Activated CD4-positive, alpha-beta T cell treated with anti-CD3 and anti-CD28 coated beads for 1 hour (primary cell): ENCODE results near the gene SNAP29.
"Not testable (repeated sequence)": the region's sequence is repeated elsewhere in the genome, so short reads cannot be mapped to it uniquely, and the experiment has no call there.

Experiments used
- DNase-seq: peaks from one replicate; pipeline ENCODE4 v3.0.0-alpha.2; 2020

SNAP29 gene

GRCh38 chr22:20858615-20859416 is at the start of gene SNAP29, which contains the start of gene PI4KA:
TSS of gene SNAP29 (plus strand) at chr22:20859007. CDS start at chr22:20859111, 104 bp downstream.
TSS of gene PI4KA (minus strand) at chr22:20858811. CDS start at chr22:20858725, 86 bp downstream.
- peak; percentile 96 for DNase-seq

- DNase-seq: no peak
These were observed 49.1 kb upstream of the SNAP29 start for GRCh38 chr22:20809538-20810185.

- DNase-seq: no peak
These were observed 48.2 kb upstream of the SNAP29 start for GRCh38 chr22:20810645-20811044.

GRCh38 chr22:20811171-20811570 is 47.6 kb upstream of the SNAP29 start:
- DNase-seq: no peak

GRCh38 chr22:20811971-20812660 is 46.7 kb upstream of the SNAP29 start:
- DNase-seq: no peak

GRCh38 chr22:20813056-20813455 is 45.8 kb upstream of the SNAP29 start:
- DNase-seq: no peak

GRCh38 chr22:20814221-20814808 is 44.5 kb upstream of the SNAP29 start:
- DNase-seq: no peak

- no peak for DNase-seq
These were observed 43.2 kb upstream of the SNAP29 start for GRCh38 chr22:20815477-20816050.

- DNase-seq: no peak
These were observed 42.2 kb upstream of the SNAP29 start for GRCh38 chr22:20816559-20816958.

- no peak for DNase-seq
These were observed 40.3 kb upstream of the SNAP29 start for GRCh38 chr22:20818471-20818870.

GRCh38 chr22:20819471-20819870 is 39.3 kb upstream of the SNAP29 start:
- DNase-seq: no peak

GRCh38 chr22:20821717-20822239 is 37.0 kb upstream of the SNAP29 start:
- not testable (repeated sequence) for DNase-seq

GRCh38 chr22:20822240-20822639 is 36.6 kb upstream of the SNAP29 start:
- no peak for DNase-seq

- DNase-seq: no peak
These were observed 35.5 kb upstream of the SNAP29 start for GRCh38 chr22:20823264-20823663.

- not testable (repeated sequence) for DNase-seq
These were observed 33.6 kb upstream of the SNAP29 start for GRCh38 chr22:20825216-20825615.

- DNase-seq: no peak
These were observed 33.2 kb upstream of the SNAP29 start for GRCh38 chr22:20825624-20826023.

- DNase-seq: not testable (repeated sequence)
These were observed 32.2 kb upstream of the SNAP29 start for GRCh38 chr22:20826373-20827152.

- no peak for DNase-seq
These were observed 29.2 kb upstream of the SNAP29 start for GRCh38 chr22:20829491-20830134.

GRCh38 chr22:20833225-20833665 is 25.6 kb upstream of the SNAP29 start:
- DNase-seq: no peak

- DNase-seq: no peak
These were observed 24.6 kb upstream of the SNAP29 start for GRCh38 chr22:20834206-20834605.

- DNase-seq: no peak
These were observed 24.1 kb upstream of the SNAP29 start for GRCh38 chr22:20834725-20835124.
